GM08714 (cell line): ENCODE results near the gene NECAB2.

Experiments
- H3K4me3 ChIP-seq: fragments of 200-500 bp; sonication (Bioruptor generic); 2 replicates; pipeline ENCODE4 v1.5.1; 2014; ENCODE audit warnings: mild to moderate bottlenecking, low read length, inconsistent platforms
- ZNF274 ChIP-seq: IDR thresholded peaks from 2 replicates; pipeline ENCODE4 v1.6.1; 2012; ENCODE audit warnings: mild to moderate bottlenecking, low read depth, low read length

Gene NECAB2

DNA sequence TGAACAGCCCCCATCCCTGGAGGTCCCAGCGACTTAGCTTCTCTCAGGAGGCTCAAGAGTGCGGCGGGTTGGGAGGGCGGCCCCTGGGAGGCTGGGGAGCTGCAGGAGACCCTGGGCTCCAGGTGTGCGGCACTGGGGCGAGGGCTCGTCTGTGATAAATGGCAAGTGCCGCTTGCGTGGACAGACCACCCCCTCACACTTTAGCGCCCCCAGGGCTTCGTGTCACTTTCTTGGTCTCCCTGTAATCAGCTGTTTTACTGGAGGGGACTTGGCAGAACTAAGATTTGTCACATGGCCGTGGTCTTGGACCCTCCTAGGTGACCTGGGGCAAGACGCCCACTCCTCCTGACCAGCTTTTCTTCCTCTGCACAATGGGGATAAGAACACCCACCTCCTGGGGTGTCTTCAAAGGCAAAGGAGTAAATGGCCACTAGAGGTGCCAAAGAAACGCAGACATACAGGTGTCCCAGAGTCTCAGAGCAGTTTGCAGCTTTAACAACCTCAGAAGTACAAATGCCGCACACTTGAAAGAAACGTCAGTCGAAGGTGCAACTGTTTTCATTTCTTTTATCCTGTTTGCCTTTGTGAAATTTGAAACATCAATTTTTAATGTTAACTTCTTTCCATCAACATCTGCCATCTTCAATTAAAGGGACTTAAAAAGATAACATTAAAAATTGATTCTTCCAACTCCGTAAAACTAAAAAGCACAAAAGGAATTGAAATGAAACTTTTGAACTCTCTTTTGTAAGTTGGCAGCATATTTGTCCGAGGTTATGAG is 14.1 kb upstream of the NECAB2 start:
- no peak overlapping the region for H3K4me3 ChIP-seq
- TF ChIP-seq ZNF274: no peak

DNA sequence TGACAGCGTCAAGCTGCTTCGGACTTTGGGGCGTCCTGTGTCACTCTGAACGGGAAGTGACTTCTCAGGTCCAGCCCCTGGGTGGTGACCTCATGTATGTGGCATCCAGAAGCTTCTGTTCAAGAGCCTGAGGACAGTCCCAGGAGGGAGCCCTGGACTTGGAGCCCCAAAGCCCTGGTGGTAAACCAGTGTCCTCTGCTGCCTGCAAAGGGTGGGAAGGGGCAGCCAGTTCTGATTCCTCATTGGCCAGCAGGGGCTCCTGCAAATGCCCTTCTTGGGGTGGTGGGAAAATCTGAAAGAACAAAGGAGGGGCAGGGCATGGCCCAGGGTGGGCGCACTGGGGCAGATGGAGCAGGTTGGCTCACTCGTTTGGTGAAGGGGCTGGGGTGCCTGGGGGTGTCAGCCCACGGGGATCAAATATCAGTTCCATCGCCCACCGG is 13.4 kb upstream of the NECAB2 start:
- TF ChIP-seq ZNF274: no peak
- H3K4me3 ChIP-seq: no peak overlapping the region

DNA sequence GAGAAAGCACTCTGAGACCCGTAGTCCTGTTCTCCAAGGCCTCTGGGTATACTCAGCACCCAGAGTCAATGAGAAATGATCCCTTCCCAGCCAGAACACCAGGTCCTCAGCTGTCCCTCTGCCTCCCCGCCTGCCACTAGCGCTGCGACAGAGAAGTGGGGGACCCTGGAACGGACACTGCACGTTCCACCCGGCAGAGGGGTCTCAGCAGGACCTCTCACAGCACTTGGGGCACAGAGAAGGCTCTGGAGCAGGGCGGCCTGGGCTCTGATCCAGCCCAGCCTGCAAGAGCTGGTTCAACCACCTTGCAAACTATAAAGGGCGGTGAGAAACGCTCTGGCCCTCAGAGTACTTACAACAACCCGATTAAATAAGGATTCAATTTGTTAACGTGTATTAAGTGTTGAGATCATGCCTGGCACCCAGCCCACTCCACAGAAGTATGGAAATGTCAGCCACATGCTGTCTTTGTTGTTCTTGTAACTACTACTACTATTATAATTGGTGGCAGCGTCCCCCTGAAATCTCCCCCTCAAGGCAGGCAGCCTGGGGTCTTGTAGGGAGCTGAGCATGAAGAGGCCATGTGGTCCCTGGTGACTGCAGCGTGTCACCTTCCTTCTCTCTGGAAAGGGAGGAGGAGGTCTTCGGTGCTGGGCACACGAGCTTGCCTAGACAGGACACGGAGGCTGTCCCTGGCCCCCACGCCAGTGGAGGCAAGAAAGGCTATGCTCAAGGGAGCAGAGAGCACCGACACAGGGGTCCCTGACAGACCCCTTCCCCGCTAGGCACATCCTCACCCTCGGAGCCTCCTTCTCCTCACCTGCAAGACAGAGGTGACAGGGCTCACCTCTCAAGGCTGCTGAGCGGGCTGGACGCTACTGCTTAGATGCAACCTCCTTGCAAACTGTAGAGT is 12.6 kb upstream of the NECAB2 start:
- no peak overlapping the region for H3K4me3 ChIP-seq

DNA sequence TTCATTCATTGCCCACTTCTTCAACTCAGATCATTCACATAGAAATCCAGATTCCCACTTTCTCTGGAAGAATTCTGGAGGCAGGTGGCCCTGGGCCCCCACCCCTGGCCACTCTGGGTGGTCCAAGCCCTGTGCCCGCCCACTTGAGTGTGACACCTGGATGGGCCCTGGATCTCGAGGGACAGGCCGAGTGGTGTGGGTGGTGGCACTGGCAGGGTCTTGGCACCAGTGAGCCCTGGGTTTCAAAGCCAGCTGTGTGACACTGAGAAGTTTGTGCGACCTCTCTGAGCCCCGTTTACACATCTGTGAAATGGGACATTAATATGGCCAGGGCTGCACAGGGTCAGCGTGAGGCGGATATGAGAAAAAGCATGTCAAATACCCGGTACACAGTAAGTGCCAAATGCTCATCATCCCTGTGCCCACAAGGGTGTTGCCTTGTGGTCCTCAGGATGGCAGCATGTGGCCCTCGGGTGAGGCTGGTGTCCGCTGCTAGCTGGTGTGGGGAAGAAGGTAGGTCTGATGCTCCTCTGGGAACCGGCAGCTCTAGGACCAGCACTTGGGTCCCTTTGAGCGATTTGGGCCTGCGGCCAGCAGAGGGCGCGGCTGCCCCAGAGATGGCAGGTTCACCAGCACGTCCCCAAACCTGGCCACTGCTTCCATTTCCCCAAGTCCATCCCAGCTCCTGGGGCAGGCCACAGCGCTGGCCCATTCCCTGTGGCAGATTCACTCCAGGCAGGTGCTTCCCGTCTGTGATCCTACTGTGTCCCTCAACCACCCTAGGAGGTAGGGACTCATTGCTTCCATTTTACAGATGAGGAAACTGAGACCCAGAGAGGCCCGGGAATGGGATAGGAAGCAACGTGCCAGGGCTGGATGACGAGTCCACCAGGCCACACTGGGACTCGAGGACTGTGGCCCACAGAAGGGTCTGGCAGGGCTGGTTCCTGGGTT is 11.4 kb upstream of the NECAB2 start:
- H3K4me3 ChIP-seq: no peak overlapping the region
- no peak for TF ChIP-seq ZNF274

More for the DNA sequence above, 12.6 kb upstream of the NECAB2 start:
- TF ChIP-seq ZNF274: no peak

DNA sequence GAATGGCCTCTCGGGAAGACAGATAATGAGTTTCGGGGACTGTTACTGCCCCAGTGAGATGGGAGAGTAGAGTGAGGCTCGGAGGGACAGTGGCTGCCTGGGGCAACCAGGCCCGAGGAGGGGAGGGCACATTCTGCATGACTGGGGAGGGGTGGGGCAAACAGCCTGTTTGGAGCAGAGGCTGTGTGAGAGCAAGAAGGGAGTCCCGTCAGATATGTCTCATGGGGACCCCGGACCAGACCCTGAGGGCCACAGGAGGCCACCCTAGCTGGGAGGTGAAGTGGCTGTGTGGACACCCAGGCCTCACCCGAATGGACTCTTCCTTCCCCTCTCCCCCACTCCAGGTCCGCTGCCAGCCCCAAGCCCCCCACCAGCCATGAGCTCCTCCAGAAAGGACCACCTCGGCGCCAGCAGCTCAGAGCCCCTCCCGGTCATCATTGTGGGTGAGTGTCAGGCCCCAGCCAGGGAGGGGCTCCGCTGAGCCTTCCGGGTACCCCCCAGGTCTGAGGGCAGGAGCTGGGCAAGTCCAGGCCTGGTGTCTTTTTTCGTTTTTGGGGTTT is 10.7 kb upstream of the NECAB2 start:
- TF ChIP-seq ZNF274: no peak
- no peak overlapping the region for H3K4me3 ChIP-seq

DNA sequence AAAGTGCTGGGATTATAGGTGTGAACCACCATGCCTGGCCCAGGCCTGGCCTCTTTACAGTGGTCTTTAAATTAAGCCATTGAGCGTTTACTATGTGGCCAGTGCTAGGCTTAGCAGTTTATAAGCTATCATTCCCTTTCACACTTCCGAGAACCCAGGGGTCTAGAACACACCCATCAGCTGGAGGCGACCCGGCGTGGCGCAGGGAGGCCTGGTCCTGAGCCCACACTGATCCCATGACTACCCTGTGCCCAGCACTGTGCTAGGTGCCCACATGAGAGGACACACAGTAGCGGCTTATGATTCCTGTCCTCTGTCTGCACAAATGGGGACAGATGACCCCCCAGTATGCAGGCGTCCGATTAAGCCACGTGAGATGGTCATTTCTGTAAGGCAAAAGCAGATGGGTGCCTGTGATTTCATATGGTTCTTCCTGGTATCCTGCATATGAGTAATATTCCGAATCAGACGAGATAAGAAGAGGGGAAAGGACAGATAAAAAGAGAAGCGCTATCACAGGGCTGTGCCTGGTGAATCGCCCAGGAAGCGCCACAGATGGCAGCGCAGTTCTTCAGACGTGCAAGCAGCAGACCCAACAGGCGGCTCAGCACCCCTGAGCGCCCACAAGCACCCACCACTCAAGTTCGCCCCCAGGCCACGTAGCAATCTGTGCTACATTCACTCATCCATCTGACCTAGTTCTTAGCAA is 9.8 kb upstream of the NECAB2 start:
- no peak overlapping the region for H3K4me3 ChIP-seq
- TF ChIP-seq ZNF274: no peak

DNA sequence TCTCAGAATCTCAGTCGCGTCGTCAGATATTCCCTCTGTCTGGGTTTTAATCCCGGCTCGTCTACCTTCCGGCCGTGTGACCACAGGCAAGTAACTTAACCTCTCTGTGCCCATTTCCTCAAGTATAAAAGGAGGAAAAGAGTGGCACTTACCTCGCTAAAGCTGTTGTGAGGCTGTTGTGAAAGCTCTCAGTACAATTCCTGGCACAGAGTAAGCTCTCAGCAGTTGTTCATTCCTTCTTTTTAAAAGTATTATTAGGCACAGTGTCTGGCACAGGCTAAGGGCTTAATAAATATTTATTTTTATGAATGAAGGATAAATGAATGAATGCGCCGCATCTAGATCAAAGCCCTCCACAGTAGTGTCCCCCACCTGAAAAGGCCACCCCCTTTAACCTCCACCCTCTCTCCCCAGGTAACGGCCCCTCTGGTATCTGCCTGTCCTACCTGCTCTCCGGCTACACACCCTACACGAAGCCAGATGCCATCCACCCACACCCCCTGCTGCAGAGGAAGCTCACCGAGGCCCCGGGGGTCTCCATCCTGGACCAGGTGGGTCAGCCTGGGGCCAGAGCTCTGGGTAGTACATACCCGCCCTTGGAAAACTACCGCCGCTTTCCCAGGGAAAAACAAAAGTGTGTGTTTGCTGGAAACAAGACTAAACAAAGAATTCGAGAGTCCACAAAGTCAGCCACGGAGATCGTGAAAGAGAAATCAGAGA is 9.0 kb upstream of the NECAB2 start:
- TF ChIP-seq ZNF274: no peak
- no peak overlapping the region for H3K4me3 ChIP-seq

DNA sequence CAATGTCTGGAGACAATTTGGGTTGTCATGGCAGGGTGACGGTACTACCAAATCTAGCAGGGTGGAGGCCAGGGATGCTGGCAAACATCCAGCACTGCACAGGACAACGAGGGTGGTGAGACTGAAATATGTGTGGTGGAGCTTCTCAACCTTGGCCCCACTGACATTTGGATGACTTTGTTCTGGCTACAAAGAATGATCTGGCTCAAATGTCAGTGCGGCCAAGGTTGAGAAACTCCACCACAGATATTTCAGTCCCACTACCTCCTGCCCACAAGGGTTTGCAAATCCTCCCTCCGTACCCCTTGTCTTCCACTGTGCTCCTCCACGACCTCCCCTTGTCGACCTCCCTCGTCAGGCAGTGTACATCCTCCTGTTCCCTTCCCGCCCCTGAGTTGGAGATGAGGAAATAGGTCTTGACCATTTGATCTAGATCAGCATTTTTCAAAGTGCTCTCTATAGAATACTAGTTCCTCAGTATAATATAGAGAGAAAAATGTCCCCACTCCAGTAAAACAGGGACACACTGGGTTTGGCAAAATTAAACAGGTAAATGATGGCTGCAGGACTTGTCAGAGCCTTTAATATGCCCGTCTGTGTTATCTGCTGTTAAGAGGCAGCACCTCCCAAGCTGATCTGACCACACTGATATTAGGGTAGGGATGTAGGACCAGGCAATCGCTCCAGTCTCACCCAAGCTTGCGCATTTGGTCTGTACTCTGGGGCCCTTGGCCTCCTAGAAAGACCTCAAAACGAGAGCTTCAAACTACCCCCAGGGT is 8.2 kb upstream of the NECAB2 start:
- no peak overlapping the region for H3K4me3 ChIP-seq
- TF ChIP-seq ZNF274: no peak

DNA sequence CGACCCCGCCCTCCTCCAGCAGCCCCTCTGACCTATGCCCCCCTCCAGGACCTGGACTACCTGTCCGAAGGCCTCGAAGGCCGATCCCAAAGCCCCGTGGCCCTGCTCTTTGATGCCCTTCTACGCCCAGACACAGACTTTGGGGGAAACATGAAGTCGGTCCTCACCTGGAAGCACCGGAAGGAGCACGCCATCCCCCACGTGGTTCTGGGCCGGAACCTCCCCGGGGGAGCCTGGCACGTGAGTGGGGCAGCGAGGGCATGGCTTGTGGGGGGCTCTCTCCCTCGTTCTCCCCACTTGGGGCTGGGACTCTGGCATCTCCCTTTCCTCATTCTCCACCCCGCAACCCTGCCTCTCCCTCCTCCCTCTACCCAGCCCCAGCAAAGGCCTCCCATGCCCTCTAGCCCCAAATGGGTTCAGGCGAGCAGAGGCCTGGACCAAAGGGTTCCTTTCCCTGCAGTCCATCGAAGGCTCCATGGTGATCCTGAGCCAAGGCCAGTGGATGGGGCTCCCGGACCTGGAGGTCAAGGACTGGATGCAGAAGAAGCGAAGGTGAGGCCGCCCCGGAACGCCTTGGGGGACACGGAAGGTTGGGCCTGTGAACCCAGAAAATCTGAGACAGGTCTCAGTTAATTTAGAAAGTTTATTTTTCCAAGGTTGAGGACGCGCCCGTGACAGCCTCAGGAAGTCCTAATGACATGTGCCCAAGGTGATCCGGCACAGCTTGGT is 7.4 kb upstream of the NECAB2 start:
- TF ChIP-seq ZNF274: no peak
- no peak overlapping the region for H3K4me3 ChIP-seq

DNA sequence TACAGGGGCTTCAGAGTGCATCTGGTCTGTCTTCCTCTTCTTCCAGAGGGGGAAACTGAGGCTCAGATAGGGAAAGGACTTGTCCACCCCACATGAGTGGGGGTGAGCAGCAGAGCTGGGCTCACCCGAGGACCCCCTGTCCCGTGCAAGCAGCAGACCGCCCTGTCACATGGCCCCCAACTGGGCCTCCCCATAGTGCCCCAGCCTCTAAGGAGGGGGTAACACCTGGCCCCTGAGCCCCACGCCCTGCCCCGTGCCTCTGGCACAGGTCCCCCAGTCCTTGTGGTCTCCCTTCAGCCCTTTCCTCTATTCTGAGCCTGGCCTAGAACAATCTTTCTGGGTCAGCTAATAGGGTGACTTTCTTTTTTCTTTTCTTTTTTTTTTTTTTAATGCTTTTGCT is 6.5 kb upstream of the NECAB2 start:
- TF ChIP-seq ZNF274: no peak
- H3K4me3 ChIP-seq: no peak overlapping the region
